WERI-Rb-1 (cell line): ENCODE data around the gene LARGE1.

Source experiments
- DNase-seq: peaks from one replicate; pipeline ENCODE4 v3.0.0-alpha.2; 2020
- H3K27ac ChIP-seq: fragments of 250-450 bp; sonication (Bioruptor Pico); 2 replicates; pipeline ENCODE4 v1.5.1; 2020; ENCODE audit warnings: mild to moderate bottlenecking, moderate library complexity
- H3K27me3 ChIP-seq: fragments of 250-450 bp; sonication (Bioruptor Pico); 2 replicates; pipeline ENCODE4 v1.5.1; 2021; ENCODE audit warnings: mild to moderate bottlenecking, low read depth, moderate library complexity; ENCODE audit not compliant: insufficient read depth, severe bottlenecking
- H3K36me3 ChIP-seq: fragments of 250-450 bp; sonication (Bioruptor Pico); 2 replicates; pipeline ENCODE4 v1.5.1; 2020; ENCODE audit warnings: mild to moderate bottlenecking, moderate library complexity
- H3K4me3 ChIP-seq: 2 replicates; pipeline ENCODE4 v1.5.1; 2011; ENCODE audit warnings: low read depth, mild to moderate bottlenecking, control low read depth, low read length
- H3K9me3 ChIP-seq: fragments of 250-450 bp; sonication (Bioruptor Pico); 2 replicates; pipeline ENCODE4 v1.5.1; 2021; ENCODE audit warnings: mild to moderate bottlenecking, moderate library complexity; ENCODE audit not compliant: severe bottlenecking
- CTCF ChIP-seq: IDR thresholded peaks from 2 replicates; pipeline ENCODE4 v1.5.1; 2011; ENCODE audit warnings: low read depth, mild to moderate bottlenecking, control low read depth, inconsistent platforms, low read length

The LARGE1 gene

DNA sequence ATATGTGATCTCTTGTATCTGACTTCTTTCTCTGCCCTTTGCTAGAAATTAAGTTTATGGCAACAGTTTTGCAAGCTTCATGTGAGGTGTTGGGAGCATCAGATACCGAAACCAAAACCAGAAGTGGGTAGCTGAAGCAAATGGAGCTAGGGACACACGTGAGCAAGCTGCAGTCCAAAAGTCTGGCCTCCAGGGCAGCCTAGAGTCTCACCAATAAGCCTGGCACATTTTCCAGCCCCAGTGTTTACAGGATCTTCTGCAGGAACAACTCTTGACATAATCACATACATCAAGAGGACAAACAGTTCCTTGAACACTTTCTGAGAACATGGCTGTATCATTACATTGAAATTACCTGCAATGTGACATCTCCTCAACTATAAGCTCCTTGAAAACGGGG lies 114.1 kb downstream of the LARGE1 start:
- no peak for TF ChIP-seq CTCF
- Histone ChIP-seq H3K9me3 (no peaks in the 10 kb centered on the region), H3K36me3 (no peaks in the 10 kb centered on the region), H3K27me3 (no peaks in the 10 kb centered on the region), H3K4me3 (no peak overlapping the region), H3K27ac (no peak overlapping the region)
- no peak for DNase-seq

DNA sequence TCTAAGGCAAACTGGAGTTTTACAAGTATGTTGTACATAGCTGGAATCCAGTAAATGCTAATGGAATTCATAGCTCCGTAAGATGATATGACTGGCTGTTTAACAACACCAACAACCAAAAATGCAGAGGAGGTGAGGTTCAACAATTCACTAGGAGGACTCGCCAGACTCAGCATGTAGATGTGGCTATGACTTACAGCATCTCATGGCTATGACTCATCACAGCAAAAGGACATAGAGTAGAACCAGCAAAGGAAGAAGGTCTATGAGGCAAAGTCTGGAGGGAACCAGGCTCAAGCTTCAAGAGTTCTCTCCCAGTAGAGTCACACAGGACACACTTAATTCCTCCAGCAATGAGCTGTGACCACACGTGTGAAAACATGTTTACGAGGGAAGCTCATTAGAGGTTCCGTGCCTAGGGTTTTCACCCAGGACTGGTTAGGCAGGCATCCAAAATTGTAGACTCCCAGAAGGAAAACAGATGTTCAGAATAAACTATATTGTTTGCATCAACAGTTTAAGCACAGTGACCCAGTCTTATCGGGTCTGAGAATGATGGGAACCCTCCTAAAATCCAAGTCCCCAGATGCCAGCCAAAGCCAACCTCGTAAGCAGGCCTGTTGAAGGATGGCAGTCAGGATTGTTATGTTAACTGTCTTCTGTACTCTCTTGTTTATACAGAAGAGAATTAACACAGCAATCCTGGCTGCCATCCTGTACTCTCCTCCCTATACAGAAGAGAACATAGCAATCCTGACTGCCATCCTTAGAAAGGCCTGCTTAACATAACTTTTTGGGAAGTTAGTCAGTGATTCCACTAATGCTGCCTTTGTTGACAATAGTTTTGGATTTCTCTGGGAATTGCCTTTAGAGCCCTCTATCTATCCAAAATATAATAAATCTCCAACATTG lies 116.6 kb downstream of the LARGE1 start:
- Histone ChIP-seq H3K36me3 (no peaks in the 10 kb centered on the region), H3K4me3 (no peak overlapping the region), H3K27me3 (no peaks in the 10 kb centered on the region), H3K27ac (no peak overlapping the region), H3K9me3 (no peaks in the 10 kb centered on the region)
- no peak for TF ChIP-seq CTCF
- no peak for DNase-seq

- DNase-seq = no peak
- no peaks in the 10 kb centered on the region for H3K9me3 ChIP-seq
- no peak for TF ChIP-seq CTCF
- no peak overlapping the region for H3K27ac ChIP-seq
- H3K4me3 ChIP-seq = no peak overlapping the region
- no peaks in the 10 kb centered on the region for H3K36me3 ChIP-seq
- H3K27me3 ChIP-seq = no peaks in the 10 kb centered on the region
Measured at GRCh38 chr22:33798401-33798800, 121.9 kb downstream of the LARGE1 start.

GRCh38 chr22:33796494-33796893 lies 123.8 kb downstream of the LARGE1 start:
- Histone ChIP-seq H3K27ac (no peak overlapping the region), H3K36me3 (no peaks in the 10 kb centered on the region), H3K4me3 (no peak overlapping the region), H3K27me3 (no peaks in the 10 kb centered on the region), H3K9me3 (no peaks in the 10 kb centered on the region)
- DNase-seq = no peak
- peak; percentile 17; the same call in 1 of the 2 replicates for TF ChIP-seq CTCF

DNA sequence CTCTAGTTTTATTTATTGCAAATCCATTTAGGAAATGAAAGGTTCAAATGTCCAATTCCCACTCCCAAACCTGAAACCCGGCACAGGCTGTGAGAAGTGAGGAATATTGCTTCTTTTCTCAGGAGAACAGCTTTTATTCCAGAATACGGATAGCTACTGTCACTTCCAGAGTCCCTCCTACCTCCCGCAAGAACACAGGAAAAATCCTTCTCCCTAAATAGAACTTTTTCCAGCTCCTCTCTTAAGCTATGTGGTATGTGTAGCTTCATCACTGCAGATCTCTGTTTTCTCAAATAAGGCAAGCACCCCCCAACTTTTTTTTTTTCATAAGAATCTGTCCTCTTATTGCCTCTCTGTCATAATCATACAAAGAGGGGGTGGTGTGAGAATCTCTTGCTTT lies 126.8 kb downstream of the LARGE1 start:
- Histone ChIP-seq H3K4me3 (no peak overlapping the region), H3K27ac (no peak overlapping the region), H3K36me3 (no peaks in the 10 kb centered on the region), H3K9me3 (peaks cover 11% of the 10 kb centered on the region), H3K27me3 (no peaks in the 10 kb centered on the region)
- DNase-seq = no peak
- no peak for TF ChIP-seq CTCF
